A549 (cell line): ENCODE data around the gene TMEM259.

ENCODE experiments used
- CBX2 ChIP-seq: fragments of 200-600 bp; sonication (generic); IDR thresholded peaks from 2 replicates; pipeline ENCODE4 v1.6.1; 2016; ENCODE audit warnings: low read depth, mild to moderate bottlenecking, borderline replicate concordance
- CEBPB ChIP-seq, 2 experiments: fragments of >200 bp in 1 of 2; sonication (Bioruptor Twin) in 1 of 2; formaldehyde crosslinking in 1 of 2; IDR thresholded peaks; 2 replicates each; pipeline ENCODE4 v1.6.1; 2012 to 2016
- CHD2 ChIP-seq: fragments of 150-350 bp; IDR thresholded peaks from 2 replicates; pipeline ENCODE4 v1.6.1; 2014; ENCODE audit warnings: low read length; ENCODE audit not compliant: partially characterized antibody
- CTCF ChIP-seq: fragments of >200 bp; sonication (Bioruptor Twin); formaldehyde crosslinking; IDR thresholded peaks from 3 replicates; pipeline ENCODE4 v1.5.1; 2016
- EHMT2 ChIP-seq: fragments of 200-600 bp; sonication (generic); IDR thresholded peaks from 2 replicates; pipeline ENCODE4 v1.6.1; 2016; ENCODE audit warnings: antibody characterized with exemption, low read depth, mild to moderate bottlenecking, moderate library complexity
- HES2 ChIP-seq: fragments of >200 bp; sonication (Bioruptor Twin); formaldehyde crosslinking; IDR thresholded peaks from 2 replicates; pipeline ENCODE4 v1.6.1; 2016
- MAX ChIP-seq: IDR thresholded peaks from 2 replicates; pipeline ENCODE4 v1.6.1; 2012
- MAZ ChIP-seq: fragments of 150-350 bp; IDR thresholded peaks from 2 replicates; pipeline ENCODE4 v1.6.1; 2014; ENCODE audit warnings: antibody characterized with exemption, low read depth, low read length, borderline replicate concordance
- PBX3 ChIP-seq: IDR thresholded peaks from 2 replicates; pipeline ENCODE4 v1.6.1; 2012
- POLR2A ChIP-seq: IDR thresholded peaks from 2 replicates; pipeline ENCODE4 v1.6.1; 2012; ENCODE audit warnings: mild to moderate bottlenecking, low read length
- RARB ChIP-seq: fragments of 250-450 bp; sonication (Bioruptor Pico); IDR thresholded peaks from 2 replicates; pipeline ENCODE4 v1.8.0; 2021; ENCODE audit warnings: mild to moderate bottlenecking, moderate library complexity
- SMC3 ChIP-seq: fragments of >200 bp; sonication (Bioruptor Twin); formaldehyde crosslinking; IDR thresholded peaks from 3 replicates; pipeline ENCODE4 v1.6.1; 2018; ENCODE audit warnings: inconsistent platforms
- TF ChIP-seq, protein P1 (sequence below): fragments of 250-450 bp; sonication (Bioruptor Pico); IDR thresholded peaks from 2 replicates; pipeline ENCODE4 v1.5.0; 2020; ENCODE audit warnings: low read depth, mild to moderate bottlenecking, moderate library complexity

DNA sequence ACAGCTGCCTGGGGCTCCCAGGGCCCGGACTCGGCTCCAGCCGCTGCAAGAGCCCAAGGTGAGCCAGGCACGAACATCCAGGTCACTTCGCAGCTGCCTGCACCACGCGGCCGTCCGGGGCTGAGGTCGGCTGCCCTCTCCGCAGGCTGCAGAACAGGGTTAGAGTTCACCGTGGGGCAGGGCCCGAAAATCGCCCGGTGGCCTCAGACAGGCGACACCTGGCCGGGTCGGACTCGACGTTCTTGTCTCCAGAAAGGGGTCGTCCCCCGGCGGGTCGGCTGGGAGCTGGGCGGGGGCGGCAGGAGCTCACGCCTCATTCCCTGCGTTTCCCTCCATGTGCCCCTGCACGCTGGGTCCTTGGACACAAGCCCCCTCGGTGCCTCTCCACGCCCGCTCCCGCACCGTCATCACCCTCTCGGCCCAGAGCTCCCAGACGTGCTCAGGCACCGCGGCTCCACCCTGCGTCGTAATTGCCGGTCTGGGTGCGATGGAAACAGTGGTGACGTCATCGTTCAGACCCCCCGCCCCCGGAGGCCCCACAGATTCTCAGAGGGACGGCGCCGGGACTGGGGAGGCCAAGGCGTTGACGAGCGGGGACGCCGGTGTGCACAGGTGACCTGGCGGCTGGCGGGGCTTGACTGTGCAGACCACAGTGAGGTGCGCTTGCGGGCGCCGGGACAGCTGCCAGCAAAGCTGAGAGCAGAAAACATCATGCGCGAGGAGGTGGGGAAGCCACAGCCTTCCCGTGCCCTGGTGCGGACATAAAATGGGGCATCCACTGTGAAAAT, 24.7 kb downstream of the TMEM259 start:
- no peak for TF ChIP-seq RARB
- no peak for TF ChIP-seq CTCF
- no peak for TF ChIP-seq MAZ
- no peak for TF ChIP-seq HES2
- TF ChIP-seq EHMT2: no peak
- TF ChIP-seq CHD2: no peak
- TF ChIP-seq POLR2A: no peak
- peak; percentile 75 for TF ChIP-seq PBX3
- TF ChIP-seq SMC3: no peak
- TF ChIP-seq, protein P1, sequence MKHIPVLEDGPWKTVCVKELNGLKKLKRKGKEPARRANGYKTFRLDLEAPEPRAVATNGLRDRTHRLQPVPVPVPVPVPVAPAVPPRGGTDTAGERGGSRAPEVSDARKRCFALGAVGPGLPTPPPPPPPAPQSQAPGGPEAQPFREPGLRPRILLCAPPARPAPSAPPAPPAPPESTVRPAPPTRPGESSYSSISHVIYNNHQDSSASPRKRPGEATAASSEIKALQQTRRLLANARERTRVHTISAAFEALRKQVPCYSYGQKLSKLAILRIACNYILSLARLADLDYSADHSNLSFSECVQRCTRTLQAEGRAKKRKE (CRISPR knock-in tag): no peak
- peak; percentile 43; the same call in 1 of the 2 replicates for TF ChIP-seq MAX
- no peak for TF ChIP-seq CEBPB (IDR thresholded peaks at IDR 0.05)
- TF ChIP-seq CBX2: no peak
